HepG2 (cell line): ENCODE data around the gene KCNIP3. TPM values are rescaled to one million over a fixed set of nuclear protein-coding genes. Genes with fewer than 3 reads are reported as not detected.
A peak's percentile ranks its signal among the peaks of the same experiment; 100 is the strongest.

Experiments
- DMAP1 ChIP-seq: IDR thresholded peaks from 2 replicates; pipeline ENCODE4 v1.6.1; 2016
- EEA1 ChIP-seq: sonication (generic); formaldehyde crosslinking; IDR thresholded peaks from 2 replicates; pipeline ENCODE4 v1.5.1; 2020; ENCODE audit warnings: mild to moderate bottlenecking, missing genetic modification reagents, borderline replicate concordance
- ELF1 ChIP-seq: sonication (generic); formaldehyde crosslinking; IDR thresholded peaks from 2 replicates; pipeline ENCODE4 v1.4.0; 2020; ENCODE audit warnings: missing genetic modification reagents
- FOXA1 ChIP-seq, 2 experiments: fragments of 450-650 bp in 1 of 2; sonication (generic) in 1 of 2; formaldehyde crosslinking in 1 of 2; IDR thresholded peaks; 2 replicates each; pipeline versions ENCODE4 v1.4.0 to v1.6.1; 2016 to 2020; ENCODE audit warnings: missing genetic modification reagents in 1 of 2
- HOXA3 ChIP-seq: sonication (generic); formaldehyde crosslinking; IDR thresholded peaks from 2 replicates; pipeline ENCODE4 v1.5.0; 2020; ENCODE audit warnings: missing genetic modification reagents
- KDM6A ChIP-seq: IDR thresholded peaks from 2 replicates; pipeline ENCODE4 v1.6.1; 2016; ENCODE audit warnings: low read depth
- LCORL ChIP-seq, 2 experiments: fragments of 450-650 bp in 1 of 2; sonication (generic) in 1 of 2; formaldehyde crosslinking in 1 of 2; IDR thresholded peaks; 2 replicates each; pipeline versions ENCODE4 v1.5.0 to v1.6.1; 2017 to 2020; ENCODE audit warnings: antibody characterized with exemption in 1 of 2, missing genetic modification reagents in 1 of 2
- MAF1 ChIP-seq: sonication (generic); formaldehyde crosslinking; IDR thresholded peaks from 2 replicates; pipeline ENCODE4 v1.5.0; 2020; ENCODE audit warnings: missing genetic modification reagents, borderline replicate concordance
- NR1H2 ChIP-seq: sonication (generic); formaldehyde crosslinking; IDR thresholded peaks from 2 replicates; pipeline ENCODE4 v1.8.1; 2022; ENCODE audit warnings: low read depth, missing genetic modification reagents, borderline replicate concordance
- PHF8 ChIP-seq: sonication (generic); formaldehyde crosslinking; IDR thresholded peaks from 2 replicates; pipeline ENCODE4 v1.5.0; 2020; ENCODE audit warnings: missing genetic modification reagents
- POLR2G ChIP-seq: fragments of 200-400 bp; formaldehyde crosslinking; IDR thresholded peaks from 2 replicates; pipeline ENCODE4 v1.6.1; 2018; ENCODE audit warnings: mild to moderate bottlenecking, low read depth, low read length, moderate library complexity
- SMAD3 ChIP-seq: sonication (generic); formaldehyde crosslinking; IDR thresholded peaks from 2 replicates; pipeline ENCODE4 v1.4.0; 2020; ENCODE audit warnings: missing genetic modification reagents
- SOX6 ChIP-seq, 2 experiments: fragments of 450-650 bp in 1 of 2; sonication (generic) in 1 of 2; formaldehyde crosslinking in 1 of 2; IDR thresholded peaks; 2 replicates each; pipeline versions ENCODE4 v1.4.0 to v1.6.1; 2017 to 2020; ENCODE audit warnings: antibody characterized with exemption in 1 of 2, mild to moderate bottlenecking in 1 of 2, missing genetic modification reagents in 1 of 2
- ZBTB7A ChIP-seq: sonication (generic); formaldehyde crosslinking; IDR thresholded peaks from 2 replicates; pipeline ENCODE4 v1.8.0; 2022; ENCODE audit warnings: mild to moderate bottlenecking, missing genetic modification reagents
- ZIK1 ChIP-seq: sonication (generic); formaldehyde crosslinking; IDR thresholded peaks from 2 replicates; pipeline ENCODE4 v1.5.0; 2020; ENCODE audit warnings: mild to moderate bottlenecking, low read depth, missing genetic modification reagents, borderline replicate concordance
- ZNF235 ChIP-seq: sonication (generic); formaldehyde crosslinking; IDR thresholded peaks from 2 replicates; pipeline ENCODE4 v1.8.1; 2023; ENCODE audit warnings: mild to moderate bottlenecking, missing genetic modification reagents, borderline replicate concordance
- ZNF333 ChIP-seq: sonication (generic); formaldehyde crosslinking; IDR thresholded peaks from 2 replicates; pipeline ENCODE4 v1.4.0; 2020; ENCODE audit warnings: mild to moderate bottlenecking, missing genetic modification reagents, borderline replicate concordance
- polyA plus RNA-seq, 8 experiments: library from polyadenylated mRNA; depleted of rRNA in 3 of 8; stranded (reverse) in 7 of 8; unstranded in 1 of 8; fragments of >200 nt; fragmentation: Illumina TruSeq in 4 of 8; extraction: Trizol in 4 of 8; gene quantifications; 2 replicates each; pipeline versions ENCODE4 v1.2.1 to v1.2.3, GENCODE V29; 2011 to 2016; ENCODE audit warnings: low read depth in 4 of 8, missing spikeins in 1 of 8, mixed read lengths in 1 of 8; ENCODE audit not compliant: insufficient read depth in 1 of 8
- total RNA-seq, 5 experiments: library from RNA; depleted of rRNA; stranded (reverse); fragments of >200 nt; fragmentation: Illumina TruSeq; extraction: Trizol; gene quantifications; 2 replicates each; pipeline ENCODE4 v1.2.3, GENCODE V29; 2016; ENCODE audit warnings: low read depth in 1 of 5
- TF ChIP-seq, protein P1 (sequence below): sonication (generic); formaldehyde crosslinking; IDR thresholded peaks from 2 replicates; pipeline ENCODE4 v1.4.0; 2020; ENCODE audit warnings: missing genetic modification reagents, borderline replicate concordance
- TF ChIP-seq, protein P2 (sequence below): sonication (generic); formaldehyde crosslinking; IDR thresholded peaks from 2 replicates; pipeline ENCODE4 v1.8.1; 2022; ENCODE audit warnings: mild to moderate bottlenecking, missing genetic modification reagents
- TF ChIP-seq, protein P3 (sequence below): sonication (generic); formaldehyde crosslinking; IDR thresholded peaks from 2 replicates; pipeline ENCODE4 v1.5.0; 2020; ENCODE audit warnings: mild to moderate bottlenecking, missing genetic modification reagents, borderline replicate concordance
- TF ChIP-seq, protein P4 (sequence below): sonication (generic); formaldehyde crosslinking; IDR thresholded peaks from 2 replicates; pipeline ENCODE4 v1.8.0; 2022; ENCODE audit warnings: missing genetic modification reagents, low read depth, mild to moderate bottlenecking, borderline replicate concordance
- TF ChIP-seq, protein P5 (sequence below): sonication (generic); formaldehyde crosslinking; IDR thresholded peaks from 2 replicates; pipeline ENCODE4 v1.8.0; 2022; ENCODE audit warnings: missing genetic modification reagents, mild to moderate bottlenecking, borderline replicate concordance

Gene KCNIP3
- total and polyA plus RNA-seq, 2 of the 13 experiments (the other 11 are each of a cell fraction or from before 2014, with no cell fraction given) = not detected

DNA sequence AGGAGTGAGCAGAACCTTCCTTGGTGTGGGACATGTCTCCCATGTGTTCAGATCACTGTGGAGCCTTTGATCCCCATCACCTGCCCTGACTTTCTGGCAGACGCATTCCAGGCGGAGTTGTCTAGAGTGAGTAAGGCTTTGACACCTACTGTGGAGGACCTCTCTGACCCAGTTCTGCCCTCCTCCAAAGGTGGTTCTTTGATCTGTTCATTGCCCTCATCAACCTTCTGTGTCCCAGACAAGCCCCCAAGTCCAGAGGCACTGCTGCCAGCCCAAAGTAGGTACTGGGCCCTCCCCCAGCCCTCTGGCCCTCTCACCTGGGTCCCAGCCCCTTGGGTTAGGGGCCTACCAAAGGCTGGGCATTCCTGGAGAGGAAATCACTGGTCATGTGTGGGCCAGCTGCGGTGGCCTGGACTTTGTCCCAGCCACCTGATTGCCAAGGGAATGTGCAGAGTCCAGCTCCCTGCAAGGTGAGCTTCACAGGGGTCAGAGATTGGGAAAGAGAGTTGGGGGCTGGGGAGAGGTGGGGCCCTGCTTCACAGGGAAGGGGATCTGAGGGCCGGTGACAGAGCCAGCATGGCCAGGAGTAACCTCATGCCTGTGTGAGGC, 93.2 kb downstream of the KCNIP3 start (continued):
- TF ChIP-seq ZBTB7A (CRISPR knock-in tag) (peak; percentile 97), ZNF333 (no peak; the same call in 1 of the 2 replicates), SOX6 (IDR thresholded peaks at IDR 0.05) (no peak), SOX6 (CRISPR knock-in tag; IDR thresholded peaks at IDR 0.05) (peak; percentile 85), POLR2G (no peak), MAF1 (CRISPR knock-in tag) (no peak), PHF8 (CRISPR knock-in tag) (peak; percentile 40; the same call in 1 of the 2 replicates), KDM6A (CRISPR knock-in tag) (peak; percentile 96), EEA1 (no peak), ZIK1 (CRISPR knock-in tag) (no peak), HOXA3 (CRISPR knock-in tag) (peak; percentile 74; the same call in 1 of the 2 replicates), ZNF235 (CRISPR knock-in tag) (no peak), NR1H2 (CRISPR knock-in tag) (no peak; the same call in 1 of the 2 replicates), DMAP1 (CRISPR knock-in tag) (no peak), SMAD3 (no peak; the same call in 1 of the 2 replicates), LCORL (IDR thresholded peaks at IDR 0.05) (no peak), LCORL (CRISPR knock-in tag; IDR thresholded peaks at IDR 0.05) (peak; percentile 98), FOXA1 (IDR thresholded peaks at IDR 0.05) (no peak), FOXA1 (CRISPR knock-in tag; IDR thresholded peaks at IDR 0.05) (no peak), ELF1 (CRISPR knock-in tag) (peak; percentile 54)
- TF ChIP-seq, protein P1, sequence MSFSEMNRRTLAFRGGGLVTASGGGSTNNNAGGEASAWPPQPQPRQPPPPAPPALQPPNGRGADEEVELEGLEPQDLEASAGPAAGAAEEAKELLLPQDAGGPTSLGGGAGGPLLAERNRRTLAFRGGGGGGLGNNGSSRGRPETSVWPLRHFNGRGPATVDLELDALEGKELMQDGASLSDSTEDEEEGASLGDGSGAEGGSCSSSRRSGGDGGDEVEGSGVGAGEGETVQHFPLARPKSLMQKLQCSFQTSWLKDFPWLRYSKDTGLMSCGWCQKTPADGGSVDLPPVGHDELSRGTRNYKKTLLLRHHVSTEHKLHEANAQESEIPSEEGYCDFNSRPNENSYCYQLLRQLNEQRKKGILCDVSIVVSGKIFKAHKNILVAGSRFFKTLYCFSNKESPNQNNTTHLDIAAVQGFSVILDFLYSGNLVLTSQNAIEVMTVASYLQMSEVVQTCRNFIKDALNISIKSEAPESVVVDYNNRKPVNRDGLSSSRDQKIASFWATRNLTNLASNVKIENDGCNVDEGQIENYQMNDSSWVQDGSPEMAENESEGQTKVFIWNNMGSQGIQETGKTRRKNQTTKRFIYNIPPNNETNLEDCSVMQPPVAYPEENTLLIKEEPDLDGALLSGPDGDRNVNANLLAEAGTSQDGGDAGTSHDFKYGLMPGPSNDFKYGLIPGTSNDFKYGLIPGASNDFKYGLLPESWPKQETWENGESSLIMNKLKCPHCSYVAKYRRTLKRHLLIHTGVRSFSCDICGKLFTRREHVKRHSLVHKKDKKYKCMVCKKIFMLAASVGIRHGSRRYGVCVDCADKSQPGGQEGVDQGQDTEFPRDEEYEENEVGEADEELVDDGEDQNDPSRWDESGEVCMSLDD (CRISPR knock-in tag) = peak; percentile 56; the same call in 1 of the 2 replicates
- TF ChIP-seq, protein P2, sequence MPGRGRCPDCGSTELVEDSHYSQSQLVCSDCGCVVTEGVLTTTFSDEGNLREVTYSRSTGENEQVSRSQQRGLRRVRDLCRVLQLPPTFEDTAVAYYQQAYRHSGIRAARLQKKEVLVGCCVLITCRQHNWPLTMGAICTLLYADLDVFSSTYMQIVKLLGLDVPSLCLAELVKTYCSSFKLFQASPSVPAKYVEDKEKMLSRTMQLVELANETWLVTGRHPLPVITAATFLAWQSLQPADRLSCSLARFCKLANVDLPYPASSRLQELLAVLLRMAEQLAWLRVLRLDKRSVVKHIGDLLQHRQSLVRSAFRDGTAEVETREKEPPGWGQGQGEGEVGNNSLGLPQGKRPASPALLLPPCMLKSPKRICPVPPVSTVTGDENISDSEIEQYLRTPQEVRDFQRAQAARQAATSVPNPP (CRISPR knock-in tag) = peak; percentile 70; the same call in 1 of the 2 replicates
- TF ChIP-seq, protein P3, sequence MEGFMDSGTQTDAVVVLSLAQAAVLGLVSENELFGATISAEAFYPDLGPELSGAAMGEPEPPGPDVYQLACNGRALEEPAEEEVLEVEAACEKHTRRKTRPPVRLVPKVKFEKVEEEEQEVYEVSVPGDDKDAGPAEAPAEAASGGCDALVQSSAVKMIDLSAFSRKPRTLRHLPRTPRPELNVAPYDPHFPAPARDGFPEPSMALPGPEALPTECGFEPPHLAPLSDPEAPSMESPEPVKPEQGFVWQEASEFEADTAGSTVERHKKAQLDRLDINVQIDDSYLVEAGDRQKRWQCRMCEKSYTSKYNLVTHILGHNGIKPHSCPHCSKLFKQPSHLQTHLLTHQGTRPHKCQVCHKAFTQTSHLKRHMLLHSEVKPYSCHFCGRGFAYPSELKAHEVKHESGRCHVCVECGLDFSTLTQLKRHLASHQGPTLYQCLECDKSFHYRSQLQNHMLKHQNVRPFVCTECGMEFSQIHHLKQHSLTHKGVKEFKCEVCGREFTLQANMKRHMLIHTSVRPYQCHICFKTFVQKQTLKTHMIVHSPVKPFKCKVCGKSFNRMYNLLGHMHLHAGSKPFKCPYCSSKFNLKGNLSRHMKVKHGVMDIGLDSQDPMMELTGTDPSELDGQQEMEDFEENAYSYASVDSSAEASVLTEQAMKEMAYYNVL (CRISPR knock-in tag) = peak; percentile 67; the same call in 1 of the 2 replicates
- TF ChIP-seq, protein P4, sequence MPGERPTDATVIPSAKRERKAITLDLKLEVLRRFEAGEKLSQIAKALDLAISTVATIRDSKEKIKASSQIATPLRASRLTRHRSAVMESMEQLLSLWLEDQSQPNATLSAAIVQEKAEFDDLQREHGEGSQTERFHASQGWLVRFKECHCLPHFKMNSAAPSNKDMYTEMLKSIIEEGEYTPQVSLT (CRISPR knock-in tag) = no peak
- TF ChIP-seq, protein P5, sequence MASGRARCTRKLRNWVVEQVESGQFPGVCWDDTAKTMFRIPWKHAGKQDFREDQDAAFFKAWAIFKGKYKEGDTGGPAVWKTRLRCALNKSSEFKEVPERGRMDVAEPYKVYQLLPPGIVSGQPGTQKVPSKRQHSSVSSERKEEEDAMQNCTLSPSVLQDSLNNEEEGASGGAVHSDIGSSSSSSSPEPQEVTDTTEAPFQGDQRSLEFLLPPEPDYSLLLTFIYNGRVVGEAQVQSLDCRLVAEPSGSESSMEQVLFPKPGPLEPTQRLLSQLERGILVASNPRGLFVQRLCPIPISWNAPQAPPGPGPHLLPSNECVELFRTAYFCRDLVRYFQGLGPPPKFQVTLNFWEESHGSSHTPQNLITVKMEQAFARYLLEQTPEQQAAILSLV (CRISPR knock-in tag) = no peak; the same call in 1 of the 2 replicates
